Measurements from ENCODE around the gene ACTR3C.

DNA sequence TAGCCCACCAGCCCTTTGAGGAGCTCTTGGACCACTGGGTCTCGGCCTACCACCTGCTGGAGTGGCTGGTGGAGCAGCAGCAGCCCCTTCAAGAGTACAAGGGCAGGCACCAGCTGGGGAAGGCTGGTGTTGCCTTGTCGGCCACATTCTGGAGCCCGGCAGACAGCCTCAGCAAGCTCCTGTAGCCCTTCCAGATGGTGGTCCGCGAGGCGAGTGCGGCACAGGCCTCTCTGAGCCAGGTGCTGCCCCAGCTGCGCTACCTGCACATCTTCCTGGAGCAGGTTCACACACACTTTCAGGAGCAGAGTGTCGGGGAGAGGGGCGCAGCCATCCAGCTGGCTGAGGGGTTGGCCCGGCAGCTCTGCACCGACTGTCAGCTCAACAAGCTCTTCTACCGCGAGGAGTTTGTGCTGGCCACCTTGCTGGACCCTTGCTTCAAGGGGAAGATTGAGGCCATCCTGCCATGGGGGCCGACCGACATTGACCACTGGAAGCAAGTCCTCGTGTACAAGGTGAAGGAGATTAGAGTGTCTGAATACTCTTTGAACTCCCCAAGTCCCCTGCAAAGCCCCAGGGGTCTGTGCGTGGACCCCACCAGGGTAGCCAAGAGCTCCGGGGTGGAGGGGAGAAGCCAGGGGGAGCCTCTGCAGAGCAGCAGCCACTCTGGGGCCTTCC lies 7.0 kb upstream of the ACTR3C start:
- TF ChIP-seq POLR2A (IDR thresholded peaks at IDR 0.05): no peak
- TF ChIP-seq, protein P1, sequence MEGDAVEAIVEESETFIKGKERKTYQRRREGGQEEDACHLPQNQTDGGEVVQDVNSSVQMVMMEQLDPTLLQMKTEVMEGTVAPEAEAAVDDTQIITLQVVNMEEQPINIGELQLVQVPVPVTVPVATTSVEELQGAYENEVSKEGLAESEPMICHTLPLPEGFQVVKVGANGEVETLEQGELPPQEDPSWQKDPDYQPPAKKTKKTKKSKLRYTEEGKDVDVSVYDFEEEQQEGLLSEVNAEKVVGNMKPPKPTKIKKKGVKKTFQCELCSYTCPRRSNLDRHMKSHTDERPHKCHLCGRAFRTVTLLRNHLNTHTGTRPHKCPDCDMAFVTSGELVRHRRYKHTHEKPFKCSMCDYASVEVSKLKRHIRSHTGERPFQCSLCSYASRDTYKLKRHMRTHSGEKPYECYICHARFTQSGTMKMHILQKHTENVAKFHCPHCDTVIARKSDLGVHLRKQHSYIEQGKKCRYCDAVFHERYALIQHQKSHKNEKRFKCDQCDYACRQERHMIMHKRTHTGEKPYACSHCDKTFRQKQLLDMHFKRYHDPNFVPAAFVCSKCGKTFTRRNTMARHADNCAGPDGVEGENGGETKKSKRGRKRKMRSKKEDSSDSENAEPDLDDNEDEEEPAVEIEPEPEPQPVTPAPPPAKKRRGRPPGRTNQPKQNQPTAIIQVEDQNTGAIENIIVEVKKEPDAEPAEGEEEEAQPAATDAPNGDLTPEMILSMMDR (IDR thresholded peaks at IDR 0.05): no peak
